Measurements from ENCODE around the gene PCSK9.

GRCh38 chr1:55049914-55050278, 10.5 kb downstream of the PCSK9 start:
- TF ChIP-seq CTCF (optimal IDR thresholded peaks at IDR 0.05 in 1 of 3, IDR thresholded peaks at IDR 0.05 in 1 of 3, conservative IDR thresholded peaks at IDR 0.05 in 1 of 3; ENCODE audit: extremely low read depth in 1 of 3, insufficient read depth in 2 of 3, low read length in 3 of 3): no peak
- no peak for TF ChIP-seq EZH2 (IDR thresholded peaks at IDR 0.05; ENCODE audit: low read length)

Measured in keratinocyte (primary cell).